ENCODE measurements around the gene TEKTIP1. TPM values are rescaled to one million over a fixed set of nuclear protein-coding genes. Genes with fewer than 3 reads are reported as not detected.

Gene TEKTIP1
- total RNA-seq, 1 experiment from 2014 or later: not detected

- no peak overlapping the region for H3K4me3 ChIP-seq (ENCODE audit: low read depth in 2 of 2, low read length in 2 of 2)
- no peaks in the 10 kb centered on the region for H3K27me3 ChIP-seq (ENCODE audit: control insufficient read depth, insufficient read depth, low read length)
- ChIA-PET POLR2A (no interaction called here), CTCF (no interaction called here)
- no peak for TF ChIP-seq CTCF (IDR thresholded peaks at IDR 0.05)
- TF ChIP-seq, protein P1, sequence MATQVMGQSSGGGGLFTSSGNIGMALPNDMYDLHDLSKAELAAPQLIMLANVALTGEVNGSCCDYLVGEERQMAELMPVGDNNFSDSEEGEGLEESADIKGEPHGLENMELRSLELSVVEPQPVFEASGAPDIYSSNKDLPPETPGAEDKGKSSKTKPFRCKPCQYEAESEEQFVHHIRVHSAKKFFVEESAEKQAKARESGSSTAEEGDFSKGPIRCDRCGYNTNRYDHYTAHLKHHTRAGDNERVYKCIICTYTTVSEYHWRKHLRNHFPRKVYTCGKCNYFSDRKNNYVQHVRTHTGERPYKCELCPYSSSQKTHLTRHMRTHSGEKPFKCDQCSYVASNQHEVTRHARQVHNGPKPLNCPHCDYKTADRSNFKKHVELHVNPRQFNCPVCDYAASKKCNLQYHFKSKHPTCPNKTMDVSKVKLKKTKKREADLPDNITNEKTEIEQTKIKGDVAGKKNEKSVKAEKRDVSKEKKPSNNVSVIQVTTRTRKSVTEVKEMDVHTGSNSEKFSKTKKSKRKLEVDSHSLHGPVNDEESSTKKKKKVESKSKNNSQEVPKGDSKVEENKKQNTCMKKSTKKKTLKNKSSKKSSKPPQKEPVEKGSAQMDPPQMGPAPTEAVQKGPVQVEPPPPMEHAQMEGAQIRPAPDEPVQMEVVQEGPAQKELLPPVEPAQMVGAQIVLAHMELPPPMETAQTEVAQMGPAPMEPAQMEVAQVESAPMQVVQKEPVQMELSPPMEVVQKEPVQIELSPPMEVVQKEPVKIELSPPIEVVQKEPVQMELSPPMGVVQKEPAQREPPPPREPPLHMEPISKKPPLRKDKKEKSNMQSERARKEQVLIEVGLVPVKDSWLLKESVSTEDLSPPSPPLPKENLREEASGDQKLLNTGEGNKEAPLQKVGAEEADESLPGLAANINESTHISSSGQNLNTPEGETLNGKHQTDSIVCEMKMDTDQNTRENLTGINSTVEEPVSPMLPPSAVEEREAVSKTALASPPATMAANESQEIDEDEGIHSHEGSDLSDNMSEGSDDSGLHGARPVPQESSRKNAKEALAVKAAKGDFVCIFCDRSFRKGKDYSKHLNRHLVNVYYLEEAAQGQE (IDR thresholded peaks at IDR 0.05; ENCODE audit: insufficient read depth in 1 of 2, low read depth in 2 of 2, low read length in 1 of 2): no peak
- TF ChIP-seq SIN3A (IDR thresholded peaks at IDR 0.05; ENCODE audit: borderline replicate concordance, insufficient read depth, low read depth, low read length): no peak
- TF ChIP-seq POLR2AphosphoS5 (IDR thresholded peaks at IDR 0.05; ENCODE audit: low read depth, low read length): no peak
- intact Hi-C loops (cut with micrococcal nuclease; ENCODE audit: unreplicated experiment) (no loop called here), in situ Hi-C loops (cut with HindIII; ENCODE audit: low pct_unique_long_range_greater_than_20kb, low sequenced_read_pairs) (no loop called here)
- H3K27ac ChIP-seq (ENCODE audit: low read length): no peak overlapping the region
- DNase-seq (ENCODE audit: low read depth, low spot score) (no peak), ATAC-seq (no peak)
- no peaks in the 10 kb centered on the region; the same call in 1 of the 2 replicates for H3K36me3 ChIP-seq (ENCODE audit: control insufficient read depth, insufficient read depth, low read length)
- H3K9me3 ChIP-seq (ENCODE audit: control insufficient read depth, insufficient read depth, low read depth, low read length): no peaks in the 10 kb centered on the region
- BruUV-seq (replicated peaks): no TSS peak
- peaks cover 7% of the 10 kb centered on the region; the same call in 1 of the 2 replicates for H3K4me1 ChIP-seq (ENCODE audit: control insufficient read depth, insufficient read depth, low read length)
These were observed 3.4 kb upstream of the TEKTIP1 start for GRCh38 chr19:3535563-3535965.

GRCh38 chr19:3535981-3536380, 3.0 kb upstream of the TEKTIP1 start:
- POLR2A ChIA-PET: no interaction called here
- ATAC-seq (no peak), DNase-seq (ENCODE audit: low read depth, low spot score) (no peak)
- Histone ChIP-seq H3K4me3 (ENCODE audit: low read depth in 2 of 2, low read length in 2 of 2) (no peak overlapping the region), H3K9me3 (ENCODE audit: control insufficient read depth, insufficient read depth, low read depth, low read length) (no peaks in the 10 kb centered on the region), H3K27me3 (ENCODE audit: control insufficient read depth, insufficient read depth, low read length) (no peaks in the 10 kb centered on the region), H3K4me1 (ENCODE audit: control insufficient read depth, insufficient read depth, low read length) (peaks cover 7% of the 10 kb centered on the region; the same call in 1 of the 2 replicates), H3K27ac (ENCODE audit: low read length) (no peak overlapping the region), H3K36me3 (ENCODE audit: control insufficient read depth, insufficient read depth, low read length) (no peaks in the 10 kb centered on the region; the same call in 1 of the 2 replicates)
- CTCF ChIA-PET: no interaction called here
- TF ChIP-seq TCF7L2 (IDR thresholded peaks at IDR 0.05; ENCODE audit: low read depth, low read length) (no peak), SIN3A (IDR thresholded peaks at IDR 0.05; ENCODE audit: borderline replicate concordance, insufficient read depth, low read depth, low read length) (no peak), CTCF (IDR thresholded peaks at IDR 0.05) (no peak), POLR2AphosphoS5 (IDR thresholded peaks at IDR 0.05; ENCODE audit: low read depth, low read length) (no peak)
- TF ChIP-seq, protein P1 (IDR thresholded peaks at IDR 0.05; ENCODE audit: insufficient read depth in 1 of 2, low read depth in 2 of 2, low read length in 1 of 2): no peak
- intact Hi-C loops (cut with micrococcal nuclease; ENCODE audit: unreplicated experiment) (no loop called here), in situ Hi-C loops (cut with HindIII; ENCODE audit: low pct_unique_long_range_greater_than_20kb, low sequenced_read_pairs) (no loop called here)
- BruUV-seq (replicated peaks): no TSS peak
